ENCODE data around the gene ADAMTS6. TPM values are rescaled to one million over a fixed set of nuclear protein-coding genes. Genes with fewer than 3 reads are reported as not detected.
"Not testable (repeated sequence)": the region's sequence is repeated elsewhere in the genome, so short reads cannot be mapped to it uniquely, and the experiment has no call there.

ADAMTS6 gene
- total RNA-seq, 1 donor = 150 TPM

DNA sequence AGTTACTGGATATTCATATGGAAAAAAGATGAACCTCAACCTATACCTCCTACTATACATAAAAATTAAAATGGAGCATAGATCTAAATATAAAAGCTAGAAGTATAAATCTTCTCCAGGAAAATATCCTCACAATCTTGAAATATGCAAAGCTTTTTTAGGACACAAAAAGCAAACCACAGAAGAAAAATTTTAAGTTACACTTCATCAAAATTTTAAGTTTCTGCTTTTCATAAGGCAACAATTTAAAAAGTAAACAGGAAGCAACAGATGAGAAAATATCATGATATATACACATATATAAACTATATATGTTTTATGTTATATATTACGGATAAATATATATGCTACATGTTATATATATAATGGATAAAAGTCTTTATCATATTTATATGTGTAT, 157.5 kb downstream of the ADAMTS6 start:
- DNase-seq (ENCODE audit: insufficient read length, low spot score, missing footprints) = no peak
- Histone ChIP-seq H3K36me3 (ENCODE audit: insufficient read depth, low read length) (peaks cover 11% of the 10 kb centered on the region), H3K4me3 (ENCODE audit: insufficient read depth, low read length) (no peak overlapping the region), H4K20me1 (ENCODE audit: insufficient read depth, low read length) (no peaks in the 10 kb centered on the region), H2AFZ (ENCODE audit: low read length) (no peak overlapping the region), H3K27me3 (ENCODE audit: insufficient read depth, low read length) (no peaks in the 10 kb centered on the region), H3K4me1 (ENCODE audit: insufficient read depth, low read length) (peaks cover 25% of the 10 kb centered on the region), H3K4me2 (ENCODE audit: insufficient read depth, low read length) (no peak overlapping the region), H3K27ac (ENCODE audit: low read depth, low read length) (no peak overlapping the region), H3K9me3 (ENCODE audit: low read depth, low read length) (no peaks in the 10 kb centered on the region), H3K79me2 (ENCODE audit: insufficient read depth, low read length) (peaks cover 14% of the 10 kb centered on the region)
- TF ChIP-seq, protein P1, sequence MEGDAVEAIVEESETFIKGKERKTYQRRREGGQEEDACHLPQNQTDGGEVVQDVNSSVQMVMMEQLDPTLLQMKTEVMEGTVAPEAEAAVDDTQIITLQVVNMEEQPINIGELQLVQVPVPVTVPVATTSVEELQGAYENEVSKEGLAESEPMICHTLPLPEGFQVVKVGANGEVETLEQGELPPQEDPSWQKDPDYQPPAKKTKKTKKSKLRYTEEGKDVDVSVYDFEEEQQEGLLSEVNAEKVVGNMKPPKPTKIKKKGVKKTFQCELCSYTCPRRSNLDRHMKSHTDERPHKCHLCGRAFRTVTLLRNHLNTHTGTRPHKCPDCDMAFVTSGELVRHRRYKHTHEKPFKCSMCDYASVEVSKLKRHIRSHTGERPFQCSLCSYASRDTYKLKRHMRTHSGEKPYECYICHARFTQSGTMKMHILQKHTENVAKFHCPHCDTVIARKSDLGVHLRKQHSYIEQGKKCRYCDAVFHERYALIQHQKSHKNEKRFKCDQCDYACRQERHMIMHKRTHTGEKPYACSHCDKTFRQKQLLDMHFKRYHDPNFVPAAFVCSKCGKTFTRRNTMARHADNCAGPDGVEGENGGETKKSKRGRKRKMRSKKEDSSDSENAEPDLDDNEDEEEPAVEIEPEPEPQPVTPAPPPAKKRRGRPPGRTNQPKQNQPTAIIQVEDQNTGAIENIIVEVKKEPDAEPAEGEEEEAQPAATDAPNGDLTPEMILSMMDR (IDR thresholded peaks at IDR 0.05; ENCODE audit: extremely low read depth, low read depth, low read length) = no peak

DNA sequence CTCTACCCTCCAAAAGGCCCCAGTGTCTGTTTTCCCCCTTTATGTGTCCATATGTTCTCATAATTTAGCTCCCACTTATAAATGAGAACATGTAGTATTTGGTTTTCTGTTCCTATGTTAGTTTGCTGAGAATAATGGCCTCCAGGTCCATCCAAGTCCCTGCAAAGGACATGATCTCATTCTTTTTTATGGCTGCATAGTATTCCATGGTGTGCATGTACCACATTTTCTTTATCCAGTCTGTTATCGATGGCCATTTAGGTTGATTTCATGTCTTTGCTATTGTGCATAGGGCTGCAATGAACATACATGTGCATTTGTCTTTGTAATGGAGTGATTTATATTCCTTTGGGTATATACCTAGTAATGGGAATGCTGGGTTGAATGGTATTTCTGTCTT, 161.0 kb downstream of the ADAMTS6 start:
- not testable (repeated sequence) for H4K20me1 ChIP-seq (ENCODE audit: insufficient read depth, low read length); H3K36me3 ChIP-seq (ENCODE audit: insufficient read depth, low read length); H3K4me3 ChIP-seq (ENCODE audit: insufficient read depth, low read length); H3K4me1 ChIP-seq (ENCODE audit: insufficient read depth, low read length); H2AFZ ChIP-seq (ENCODE audit: low read length); DNase-seq (ENCODE audit: insufficient read length, low spot score, missing footprints); H3K4me2 ChIP-seq (ENCODE audit: insufficient read depth, low read length); H3K27ac ChIP-seq (ENCODE audit: low read depth, low read length); H3K9me3 ChIP-seq (ENCODE audit: low read depth, low read length); H3K27me3 ChIP-seq (ENCODE audit: insufficient read depth, low read length)
- peaks cover 16% of the 10 kb centered on the region for H3K79me2 ChIP-seq (ENCODE audit: insufficient read depth, low read length)

DNA sequence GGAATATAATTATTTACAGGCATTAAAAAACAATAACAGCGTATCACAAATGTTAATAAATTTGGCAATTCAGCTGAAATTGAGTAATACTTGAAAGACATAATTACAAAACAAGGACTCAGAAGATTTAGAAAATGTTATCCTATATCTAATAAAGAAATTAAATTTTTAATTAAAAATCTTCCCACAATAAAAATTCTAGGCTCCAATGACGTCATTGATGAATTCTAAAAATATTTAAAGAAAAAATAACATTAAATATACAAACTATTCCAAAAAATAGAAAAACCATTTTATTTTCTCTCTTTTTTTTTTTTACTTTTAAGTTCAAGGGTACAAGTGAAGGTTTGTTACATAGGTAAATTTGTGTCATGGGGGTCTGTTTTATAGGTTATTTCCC, 161.5 kb downstream of the ADAMTS6 start:
- H3K4me2 ChIP-seq (ENCODE audit: insufficient read depth, low read length) = no peak overlapping the region
- H2AFZ ChIP-seq (ENCODE audit: low read length) = no peak overlapping the region
- DNase-seq (ENCODE audit: insufficient read length, low spot score, missing footprints) = no peak
- H3K36me3 ChIP-seq (ENCODE audit: insufficient read depth, low read length) = no peaks in the 10 kb centered on the region
- no peak overlapping the region for H3K27ac ChIP-seq (ENCODE audit: low read depth, low read length)
- H3K27me3 ChIP-seq (ENCODE audit: insufficient read depth, low read length) = no peaks in the 10 kb centered on the region
- no peaks in the 10 kb centered on the region for H3K9me3 ChIP-seq (ENCODE audit: low read depth, low read length)
- H3K79me2 ChIP-seq (ENCODE audit: insufficient read depth, low read length) = peaks cover 16% of the 10 kb centered on the region
- H4K20me1 ChIP-seq (ENCODE audit: insufficient read depth, low read length) = no peaks in the 10 kb centered on the region
- TF ChIP-seq, protein P1 (IDR thresholded peaks at IDR 0.05; ENCODE audit: extremely low read depth, low read depth, low read length) = no peak
- H3K4me1 ChIP-seq (ENCODE audit: insufficient read depth, low read length) = no peaks in the 10 kb centered on the region
- no peak overlapping the region for H3K4me3 ChIP-seq (ENCODE audit: insufficient read depth, low read length)

DNA sequence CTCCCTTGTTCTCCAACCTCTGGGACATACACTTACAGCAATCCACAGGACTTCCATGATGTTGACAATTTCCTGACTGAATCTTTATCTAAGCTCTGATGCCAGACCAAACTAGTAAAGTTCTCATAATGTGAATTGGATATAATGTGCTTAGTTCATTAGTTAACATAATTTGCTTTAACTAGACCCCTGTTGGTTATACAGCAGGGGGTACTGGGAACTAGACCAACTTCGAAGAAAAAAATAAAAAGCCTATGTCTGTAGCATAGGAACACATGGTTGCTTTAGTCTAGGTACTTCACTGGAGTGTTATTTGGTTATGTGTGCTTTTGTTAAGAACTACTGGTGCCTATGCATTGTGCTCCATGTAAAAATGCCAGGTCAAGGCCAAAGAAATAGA, 173.8 kb downstream of the ADAMTS6 start:
- no peak overlapping the region for H3K4me3 ChIP-seq (ENCODE audit: insufficient read depth, low read length)
- H3K79me2 ChIP-seq (ENCODE audit: insufficient read depth, low read length) = peaks cover 11% of the 10 kb centered on the region
- peaks cover 24% of the 10 kb centered on the region for H3K4me1 ChIP-seq (ENCODE audit: insufficient read depth, low read length)
- H2AFZ ChIP-seq (ENCODE audit: low read length) = no peak overlapping the region
- H3K4me2 ChIP-seq (ENCODE audit: insufficient read depth, low read length) = no peak overlapping the region
- no peaks in the 10 kb centered on the region for H3K27me3 ChIP-seq (ENCODE audit: insufficient read depth, low read length)
- no peaks in the 10 kb centered on the region for H3K9me3 ChIP-seq (ENCODE audit: low read depth, low read length)
- peaks cover 9% of the 10 kb centered on the region for H3K36me3 ChIP-seq (ENCODE audit: insufficient read depth, low read length)
- no peaks in the 10 kb centered on the region for H4K20me1 ChIP-seq (ENCODE audit: insufficient read depth, low read length)
- TF ChIP-seq, protein P1 (IDR thresholded peaks at IDR 0.05; ENCODE audit: extremely low read depth, low read depth, low read length) = no peak
- DNase-seq (ENCODE audit: insufficient read length, low spot score, missing footprints) = no peak
- H3K27ac ChIP-seq (ENCODE audit: low read depth, low read length) = peak overlapping the region; percentile 48
